K562 (cell line): ENCODE results near the gene DNAJB12. TPM values are rescaled to one million over a fixed set of nuclear protein-coding genes. Genes with fewer than 3 reads are reported as not detected.

Experiments used
- CSDE1 ChIP-seq, 2 experiments: fragments of 450-650 bp; IDR thresholded peaks; 2 replicates each; pipeline ENCODE4 v1.6.1; 2016; ENCODE audit warnings: mild to moderate bottlenecking in 1 of 2
- HDAC8 ChIP-seq: fragments of 450-650 bp; IDR thresholded peaks from 2 replicates; pipeline ENCODE4 v1.6.1; 2016; ENCODE audit warnings: mild to moderate bottlenecking, missing genetic modification characterization, moderate library complexity, missing compliant biosample characterization
- HINFP ChIP-seq: fragments of 450-650 bp; conservative IDR thresholded peaks from 2 replicates; pipeline ENCODE4 v1.6.1; 2016; ENCODE audit warnings: missing genetic modification characterization, low read depth, mild to moderate bottlenecking, control low read depth, missing compliant biosample characterization
- MED1 ChIP-seq: sonication (generic); formaldehyde crosslinking; IDR thresholded peaks from 2 replicates; pipeline ENCODE4 v1.8.1; 2023; ENCODE audit warnings: missing genetic modification reagents, borderline replicate concordance
- MEIS2 ChIP-seq: fragments of 450-650 bp; IDR thresholded peaks from 2 replicates; pipeline ENCODE4 v1.6.1; 2014; ENCODE audit warnings: mild to moderate bottlenecking; ENCODE audit not compliant: partially characterized antibody
- PCBP1 ChIP-seq: fragments of 200-400 bp; formaldehyde crosslinking; IDR thresholded peaks from 2 replicates; pipeline ENCODE4 v1.6.1; 2018; ENCODE audit warnings: mild to moderate bottlenecking, low read depth, low read length; ENCODE audit not compliant: poor library complexity, severe bottlenecking
- RBM15 ChIP-seq: fragments of 200-400 bp; formaldehyde crosslinking; IDR thresholded peaks from 2 replicates; pipeline ENCODE4 v1.6.1; 2018; ENCODE audit warnings: mild to moderate bottlenecking, low read length, moderate library complexity; ENCODE audit not compliant: insufficient read depth
- SRSF1 ChIP-seq: fragments of 200-400 bp; formaldehyde crosslinking; IDR thresholded peaks from 2 replicates; pipeline ENCODE4 v1.6.1; 2017; ENCODE audit warnings: mild to moderate bottlenecking, low read depth, low read length, moderate library complexity
- ZFP36 ChIP-seq: fragments of 150-350 bp; IDR thresholded peaks from 2 replicates; pipeline ENCODE4 v1.6.1; 2018; ENCODE audit warnings: low read length, low read depth; ENCODE audit not compliant: partially characterized antibody
- polyA plus RNA-seq, 8 experiments: library from polyadenylated mRNA; depleted of rRNA in 4 of 8; stranded (reverse) in 5 of 8; unstranded in 3 of 8; fragments of >200 nt; fragmentation: Nextera tagmentation in 2 of 8; fragmentation: Illumina TruSeq in 1 of 8; extraction: Ambion mirVana in 2 of 8; extraction: Trizol in 1 of 8; gene quantifications; 2 replicates each; pipeline versions ENCODE4 v1.2.1 to v1.2.3, GENCODE V29; 2011 to 2014; ENCODE audit warnings: inconsistent platforms in 1 of 8, missing spikeins in 1 of 8
- total RNA-seq, 7 experiments: library from RNA; depleted of rRNA in 6 of 7; stranded (reverse); fragments of >200 nt in 6 of 7; fragmentation: Illumina TruSeq in 2 of 7; extraction: Trizol in 2 of 7; gene quantifications; 2 replicates each; pipeline versions ENCODE4 v1.2.1 to v1.2.3, GENCODE V29; 2011 to 2021; ENCODE audit warnings: low replicate concordance in 1 of 7
- TF ChIP-seq, protein P1 (sequence below): fragments of 450-650 bp; IDR thresholded peaks from 2 replicates; pipeline ENCODE4 v1.6.1; 2014; ENCODE audit warnings: low read depth, mild to moderate bottlenecking, moderate library complexity, borderline replicate concordance
- TF ChIP-seq, protein P2 (sequence below): fragments of 200-600 bp; sonication (generic); IDR thresholded peaks from one replicate; pipeline ENCODE4 v1.6.1; 2012; ENCODE audit warnings: mild to moderate bottlenecking, low read depth, low read length, inconsistent platforms

DNAJB12 gene
- total and polyA plus RNA-seq, 9 of the 15 experiments (the other 6 are each of a cell fraction or from before 2014, with no cell fraction given) = 3.5 to 31.5 (median 20.3) TPM

GRCh38 chr10:72321248-72322029 is 33.3 kb downstream of the DNAJB12 start (continued):
- 0 out of 2 replicates have a peak, but pooled peaks have one; percentile 34 for TF ChIP-seq HINFP
- no peak for TF ChIP-seq PCBP1
- no peak for TF ChIP-seq MEIS2
- no peak for TF ChIP-seq SRSF1
- TF ChIP-seq, protein P1, sequence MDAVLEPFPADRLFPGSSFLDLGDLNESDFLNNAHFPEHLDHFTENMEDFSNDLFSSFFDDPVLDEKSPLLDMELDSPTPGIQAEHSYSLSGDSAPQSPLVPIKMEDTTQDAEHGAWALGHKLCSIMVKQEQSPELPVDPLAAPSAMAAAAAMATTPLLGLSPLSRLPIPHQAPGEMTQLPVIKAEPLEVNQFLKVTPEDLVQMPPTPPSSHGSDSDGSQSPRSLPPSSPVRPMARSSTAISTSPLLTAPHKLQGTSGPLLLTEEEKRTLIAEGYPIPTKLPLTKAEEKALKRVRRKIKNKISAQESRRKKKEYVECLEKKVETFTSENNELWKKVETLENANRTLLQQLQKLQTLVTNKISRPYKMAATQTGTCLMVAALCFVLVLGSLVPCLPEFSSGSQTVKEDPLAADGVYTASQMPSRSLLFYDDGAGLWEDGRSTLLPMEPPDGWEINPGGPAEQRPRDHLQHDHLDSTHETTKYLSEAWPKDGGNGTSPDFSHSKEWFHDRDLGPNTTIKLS = no peak
- TF ChIP-seq MED1 (CRISPR knock-in tag) = no peak
- TF ChIP-seq CSDE1 (IDR thresholded peaks at IDR 0.05) = no peak
- no peak for TF ChIP-seq RBM15
- peak; percentile 68; the same call in 1 of the 2 replicates for TF ChIP-seq HDAC8 (tag)
- TF ChIP-seq, protein P2, sequence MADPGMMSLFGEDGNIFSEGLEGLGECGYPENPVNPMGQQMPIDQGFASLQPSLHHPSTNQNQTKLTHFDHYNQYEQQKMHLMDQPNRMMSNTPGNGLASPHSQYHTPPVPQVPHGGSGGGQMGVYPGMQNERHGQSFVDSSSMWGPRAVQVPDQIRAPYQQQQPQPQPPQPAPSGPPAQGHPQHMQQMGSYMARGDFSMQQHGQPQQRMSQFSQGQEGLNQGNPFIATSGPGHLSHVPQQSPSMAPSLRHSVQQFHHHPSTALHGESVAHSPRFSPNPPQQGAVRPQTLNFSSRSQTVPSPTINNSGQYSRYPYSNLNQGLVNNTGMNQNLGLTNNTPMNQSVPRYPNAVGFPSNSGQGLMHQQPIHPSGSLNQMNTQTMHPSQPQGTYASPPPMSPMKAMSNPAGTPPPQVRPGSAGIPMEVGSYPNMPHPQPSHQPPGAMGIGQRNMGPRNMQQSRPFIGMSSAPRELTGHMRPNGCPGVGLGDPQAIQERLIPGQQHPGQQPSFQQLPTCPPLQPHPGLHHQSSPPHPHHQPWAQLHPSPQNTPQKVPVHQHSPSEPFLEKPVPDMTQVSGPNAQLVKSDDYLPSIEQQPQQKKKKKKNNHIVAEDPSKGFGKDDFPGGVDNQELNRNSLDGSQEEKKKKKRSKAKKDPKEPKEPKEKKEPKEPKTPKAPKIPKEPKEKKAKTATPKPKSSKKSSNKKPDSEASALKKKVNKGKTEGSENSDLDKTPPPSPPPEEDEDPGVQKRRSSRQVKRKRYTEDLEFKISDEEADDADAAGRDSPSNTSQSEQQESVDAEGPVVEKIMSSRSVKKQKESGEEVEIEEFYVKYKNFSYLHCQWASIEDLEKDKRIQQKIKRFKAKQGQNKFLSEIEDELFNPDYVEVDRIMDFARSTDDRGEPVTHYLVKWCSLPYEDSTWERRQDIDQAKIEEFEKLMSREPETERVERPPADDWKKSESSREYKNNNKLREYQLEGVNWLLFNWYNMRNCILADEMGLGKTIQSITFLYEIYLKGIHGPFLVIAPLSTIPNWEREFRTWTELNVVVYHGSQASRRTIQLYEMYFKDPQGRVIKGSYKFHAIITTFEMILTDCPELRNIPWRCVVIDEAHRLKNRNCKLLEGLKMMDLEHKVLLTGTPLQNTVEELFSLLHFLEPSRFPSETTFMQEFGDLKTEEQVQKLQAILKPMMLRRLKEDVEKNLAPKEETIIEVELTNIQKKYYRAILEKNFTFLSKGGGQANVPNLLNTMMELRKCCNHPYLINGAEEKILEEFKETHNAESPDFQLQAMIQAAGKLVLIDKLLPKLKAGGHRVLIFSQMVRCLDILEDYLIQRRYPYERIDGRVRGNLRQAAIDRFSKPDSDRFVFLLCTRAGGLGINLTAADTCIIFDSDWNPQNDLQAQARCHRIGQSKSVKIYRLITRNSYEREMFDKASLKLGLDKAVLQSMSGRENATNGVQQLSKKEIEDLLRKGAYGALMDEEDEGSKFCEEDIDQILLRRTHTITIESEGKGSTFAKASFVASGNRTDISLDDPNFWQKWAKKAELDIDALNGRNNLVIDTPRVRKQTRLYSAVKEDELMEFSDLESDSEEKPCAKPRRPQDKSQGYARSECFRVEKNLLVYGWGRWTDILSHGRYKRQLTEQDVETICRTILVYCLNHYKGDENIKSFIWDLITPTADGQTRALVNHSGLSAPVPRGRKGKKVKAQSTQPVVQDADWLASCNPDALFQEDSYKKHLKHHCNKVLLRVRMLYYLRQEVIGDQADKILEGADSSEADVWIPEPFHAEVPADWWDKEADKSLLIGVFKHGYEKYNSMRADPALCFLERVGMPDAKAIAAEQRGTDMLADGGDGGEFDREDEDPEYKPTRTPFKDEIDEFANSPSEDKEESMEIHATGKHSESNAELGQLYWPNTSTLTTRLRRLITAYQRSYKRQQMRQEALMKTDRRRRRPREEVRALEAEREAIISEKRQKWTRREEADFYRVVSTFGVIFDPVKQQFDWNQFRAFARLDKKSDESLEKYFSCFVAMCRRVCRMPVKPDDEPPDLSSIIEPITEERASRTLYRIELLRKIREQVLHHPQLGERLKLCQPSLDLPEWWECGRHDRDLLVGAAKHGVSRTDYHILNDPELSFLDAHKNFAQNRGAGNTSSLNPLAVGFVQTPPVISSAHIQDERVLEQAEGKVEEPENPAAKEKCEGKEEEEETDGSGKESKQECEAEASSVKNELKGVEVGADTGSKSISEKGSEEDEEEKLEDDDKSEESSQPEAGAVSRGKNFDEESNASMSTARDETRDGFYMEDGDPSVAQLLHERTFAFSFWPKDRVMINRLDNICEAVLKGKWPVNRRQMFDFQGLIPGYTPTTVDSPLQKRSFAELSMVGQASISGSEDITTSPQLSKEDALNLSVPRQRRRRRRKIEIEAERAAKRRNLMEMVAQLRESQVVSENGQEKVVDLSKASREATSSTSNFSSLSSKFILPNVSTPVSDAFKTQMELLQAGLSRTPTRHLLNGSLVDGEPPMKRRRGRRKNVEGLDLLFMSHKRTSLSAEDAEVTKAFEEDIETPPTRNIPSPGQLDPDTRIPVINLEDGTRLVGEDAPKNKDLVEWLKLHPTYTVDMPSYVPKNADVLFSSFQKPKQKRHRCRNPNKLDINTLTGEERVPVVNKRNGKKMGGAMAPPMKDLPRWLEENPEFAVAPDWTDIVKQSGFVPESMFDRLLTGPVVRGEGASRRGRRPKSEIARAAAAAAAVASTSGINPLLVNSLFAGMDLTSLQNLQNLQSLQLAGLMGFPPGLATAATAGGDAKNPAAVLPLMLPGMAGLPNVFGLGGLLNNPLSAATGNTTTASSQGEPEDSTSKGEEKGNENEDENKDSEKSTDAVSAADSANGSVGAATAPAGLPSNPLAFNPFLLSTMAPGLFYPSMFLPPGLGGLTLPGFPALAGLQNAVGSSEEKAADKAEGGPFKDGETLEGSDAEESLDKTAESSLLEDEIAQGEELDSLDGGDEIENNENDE = no peak
- no peak for TF ChIP-seq ZFP36
